GM21367 (cell line): ENCODE measurements around the gene LHCGR.
A peak's percentile ranks its signal among the peaks of the same experiment; 100 is the strongest.

ENCODE experiments used
- ATAC-seq: cut with Tn5 transposase; IDR thresholded peaks from one replicate; pipeline ENCODE4 v1.9.1; 2021; ENCODE audit not compliant: unreplicated experiment

The LHCGR gene

DNA sequence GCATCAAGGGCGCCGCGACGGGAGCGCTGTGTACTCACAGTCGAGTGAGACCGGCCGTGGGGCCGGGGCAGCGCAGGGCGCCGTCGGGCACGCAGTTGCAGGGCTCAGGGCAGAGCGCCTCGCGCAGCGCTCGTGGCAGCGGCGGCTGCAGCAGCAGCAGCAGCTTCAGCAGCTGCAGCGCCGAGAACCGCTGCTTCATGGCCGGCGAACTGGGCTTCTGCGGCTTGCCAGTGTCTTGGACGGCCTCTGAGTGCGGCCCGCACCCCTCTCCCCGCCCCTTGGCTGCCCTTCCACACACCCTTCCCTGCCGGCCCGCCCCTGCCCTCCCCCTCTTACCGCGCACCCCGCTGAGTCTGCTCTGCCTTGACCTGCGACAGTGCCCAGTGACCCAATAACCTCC, at the start of gene LHCGR:
LHCGR (minus strand) TSS at position 252 of the 400 bp plus-strand sequence; CDS start at position 199, 53 bp downstream.
- ATAC-seq, result no peak

GRCh38 chr2:48799601-48800000, 44.1 kb upstream of the LHCGR start:
- no peak for ATAC-seq

- ATAC-seq, result no peak
Observed at GRCh38 chr2:48795065-48795464, 39.5 kb upstream of the LHCGR start.

- no peak for ATAC-seq
Observed at GRCh38 chr2:48793671-48794070, 38.1 kb upstream of the LHCGR start.

GRCh38 chr2:48792030-48792429, 36.5 kb upstream of the LHCGR start:
- ATAC-seq, result no peak

GRCh38 chr2:48790407-48791170, 35.1 kb upstream of the LHCGR start:
- ATAC-seq, result no peak

GRCh38 chr2:48787580-48787979, 32.1 kb upstream of the LHCGR start:
- no peak for ATAC-seq

- no peak for ATAC-seq
Observed at GRCh38 chr2:48781366-48781765, 25.8 kb upstream of the LHCGR start.

- no peak for ATAC-seq
Observed at GRCh38 chr2:48779019-48779716, 23.6 kb upstream of the LHCGR start.

DNA sequence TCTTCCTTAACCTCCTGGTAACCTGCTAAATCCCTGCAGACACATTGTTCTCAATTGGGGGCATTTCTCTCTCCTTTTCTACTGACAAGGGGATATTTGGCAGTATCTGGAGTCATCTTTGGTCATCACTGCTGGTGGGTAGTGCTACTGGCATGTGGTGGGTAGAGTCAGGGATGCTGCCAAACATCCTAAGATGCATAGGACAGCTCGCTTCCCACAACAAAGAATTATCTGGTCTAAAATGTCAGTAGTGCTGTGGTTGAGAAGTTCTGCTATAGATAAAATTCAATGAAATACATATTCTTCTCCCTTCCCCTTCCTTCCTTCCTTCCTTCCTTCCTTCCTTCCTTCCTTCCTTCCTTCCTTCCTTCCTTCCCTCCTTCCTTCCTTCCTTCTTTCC, 18.7 kb upstream of the LHCGR start:
- ATAC-seq, result no peak

DNA sequence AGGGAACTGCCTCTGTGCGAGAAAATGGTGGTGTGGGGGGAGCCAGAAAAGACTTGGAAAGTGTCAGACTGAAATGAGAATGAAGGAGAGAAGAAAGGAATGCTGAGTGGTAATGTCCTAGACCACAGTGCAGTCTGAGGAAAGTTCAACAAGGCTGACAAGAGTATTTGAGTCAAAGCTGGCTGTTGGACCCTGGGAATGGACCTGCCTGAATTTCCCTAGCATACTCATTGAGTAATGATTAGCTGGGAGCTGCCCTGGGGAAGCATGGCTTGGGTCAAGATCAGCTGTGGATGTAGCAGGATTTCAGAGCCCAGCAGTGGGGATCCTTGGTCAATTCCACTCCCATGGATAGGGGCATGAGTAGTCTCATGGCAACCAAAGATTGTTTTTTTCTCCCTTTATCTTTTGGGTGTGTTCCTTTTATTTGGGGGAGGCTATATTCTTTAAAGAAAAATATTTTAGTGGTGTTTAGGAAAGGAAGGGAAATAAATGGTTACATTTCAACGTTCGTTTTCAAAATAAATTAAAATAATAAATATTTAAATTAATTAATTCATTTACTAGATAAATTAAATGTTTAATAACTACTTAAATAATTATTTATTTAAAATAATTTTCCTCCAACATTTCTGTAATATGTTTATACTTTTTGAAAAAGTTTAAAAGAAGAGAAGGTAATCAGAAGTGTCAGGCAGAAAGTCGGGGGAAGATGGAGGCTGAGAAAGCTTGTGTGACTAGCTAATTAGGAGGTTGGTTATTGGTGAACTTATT, 15.9 kb upstream of the LHCGR start:
- no peak for ATAC-seq

DNA sequence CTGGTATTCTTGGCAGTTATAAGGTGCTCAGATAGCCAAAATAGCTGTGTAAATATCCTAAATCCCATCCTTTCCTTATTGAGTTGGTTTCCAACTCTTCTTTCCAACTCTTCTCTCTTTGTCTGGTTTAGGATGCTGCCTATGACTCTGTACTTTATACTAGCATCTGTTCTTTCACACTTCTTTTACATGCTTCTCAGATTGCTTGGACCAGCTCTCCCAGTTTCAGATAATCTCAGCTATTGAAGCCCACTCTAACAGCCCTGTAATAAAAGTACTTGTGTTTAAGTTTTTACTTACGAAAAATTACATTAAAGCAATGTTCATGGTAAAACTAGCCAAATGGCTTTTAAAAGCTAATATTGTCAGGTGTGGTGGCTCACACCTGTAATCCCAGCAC, 14.7 kb upstream of the LHCGR start:
- no peak for ATAC-seq

GRCh38 chr2:48768669-48769068, 13.1 kb upstream of the LHCGR start:
- no peak for ATAC-seq

GRCh38 chr2:48767330-48767729, 11.8 kb upstream of the LHCGR start:
- no peak for ATAC-seq

DNA sequence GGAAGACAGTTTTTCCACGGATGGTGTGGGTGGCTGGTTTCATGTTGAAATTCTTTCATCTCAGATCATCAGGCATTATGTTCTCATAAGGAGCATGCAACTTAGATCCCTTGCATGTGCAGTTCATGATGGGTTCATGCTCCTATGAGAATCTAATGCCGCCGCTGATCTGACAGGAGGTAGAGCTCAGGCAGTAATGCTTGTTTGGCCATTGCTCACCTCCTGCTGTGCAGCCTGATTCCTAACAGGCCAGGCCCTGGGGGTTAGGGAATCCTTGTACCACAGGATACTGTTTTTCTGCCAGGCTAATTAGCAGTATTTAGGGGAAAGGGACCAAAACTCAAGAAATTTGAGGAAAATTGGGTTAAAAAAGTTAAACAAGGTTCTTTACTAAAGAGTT, 5.3 kb upstream of the LHCGR start:
- no peak for ATAC-seq

- no peak for ATAC-seq
Observed at GRCh38 chr2:48759682-48760081, 4.2 kb upstream of the LHCGR start.

GRCh38 chr2:48756289-48756688, 765 bp upstream of the LHCGR start:
- ATAC-seq, result no peak

- ATAC-seq, result no peak
Observed at GRCh38 chr2:48754874-48755273, 650 bp downstream of the LHCGR start.

GRCh38 chr2:48753228-48753627, 2.3 kb downstream of the LHCGR start:
- no peak for ATAC-seq

GRCh38 chr2:48750128-48750739, 5.3 kb downstream of the LHCGR start:
- ATAC-seq, result peak; percentile 61
